GM19238 (cell line): Measurements from ENCODE around the gene PTPRN2.
"Not testable (repeated sequence)": the region's sequence is repeated elsewhere in the genome, so short reads cannot be mapped to it uniquely, and the experiment has no call there.

Source experiments
- DNase-seq: peaks from one replicate; pipeline ENCODE4 v3.0.0; 2011; ENCODE audit warnings: low spot score; ENCODE audit not compliant: insufficient read length

The PTPRN2 gene

DNA sequence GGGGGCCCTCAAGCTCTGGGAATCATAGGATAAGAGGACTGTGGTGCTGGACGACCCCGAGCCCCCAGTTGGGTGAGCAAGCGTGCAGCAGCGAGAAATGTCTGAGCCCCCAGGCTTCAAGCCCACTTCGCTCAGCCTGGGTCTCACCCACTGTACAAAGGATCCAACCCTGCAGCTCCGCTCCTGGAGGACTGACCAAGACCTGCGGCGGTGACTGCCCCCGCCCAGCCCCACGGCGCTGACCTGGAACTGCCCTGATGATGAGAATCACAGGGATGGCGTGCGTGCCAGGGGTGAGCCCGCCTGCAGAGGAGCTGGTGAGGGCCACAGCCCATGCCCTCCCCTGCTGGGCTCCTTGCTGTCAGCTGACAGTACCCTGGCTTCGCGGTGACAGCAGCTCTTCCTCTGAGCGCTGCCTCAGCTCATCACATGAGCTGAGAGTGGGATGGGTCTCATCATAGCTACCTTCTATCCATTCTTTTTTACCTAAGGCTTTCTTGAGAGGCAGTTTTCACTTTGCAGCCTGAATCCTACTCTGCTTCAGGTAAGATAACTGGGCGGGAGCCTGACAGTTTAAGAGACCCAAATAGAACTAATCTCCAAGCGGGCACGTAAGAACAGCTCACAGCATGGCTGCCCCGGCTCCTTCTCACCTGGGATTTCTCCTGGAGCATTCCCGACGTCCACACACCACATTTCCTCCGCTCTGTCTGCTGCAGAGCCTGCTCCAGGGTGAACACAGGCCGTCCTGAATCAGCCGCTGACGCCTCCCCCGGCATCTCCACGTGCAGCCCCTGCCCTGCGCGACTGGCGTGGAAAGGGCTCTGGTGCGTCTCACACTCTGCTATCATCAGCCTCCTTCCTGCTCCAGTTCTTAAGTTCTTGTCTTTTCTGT lies 329.9 kb downstream of the PTPRN2 start:
- no peak for DNase-seq

DNA sequence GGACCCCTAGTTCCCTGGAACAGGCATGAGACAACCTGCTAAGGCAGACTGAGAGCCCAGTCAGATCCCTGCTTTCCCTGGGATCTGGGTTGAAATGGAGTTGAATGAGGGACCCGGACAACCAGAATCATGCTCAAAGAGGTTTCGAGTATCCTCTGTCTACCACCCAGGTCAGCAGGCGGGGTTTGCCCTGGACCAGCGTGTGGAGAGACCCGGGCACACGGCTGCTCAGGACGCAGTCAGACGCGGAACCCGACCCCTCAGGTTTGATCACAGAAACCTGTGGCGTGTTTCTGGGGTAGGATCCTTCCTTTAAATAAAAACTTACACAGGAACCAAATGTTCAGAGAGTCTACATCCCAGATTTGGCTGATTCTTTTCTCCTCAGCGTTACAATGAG lies 330.6 kb downstream of the PTPRN2 start:
- no peak for DNase-seq

- DNase-seq = no peak
Measured at GRCh38 chr7:158256091-158256816, 331.4 kb downstream of the PTPRN2 start.

GRCh38 chr7:158255558-158255957 lies 332.1 kb downstream of the PTPRN2 start:
- no peak for DNase-seq

- DNase-seq = no peak
Measured at GRCh38 chr7:158255156-158255555, 332.5 kb downstream of the PTPRN2 start.

- not testable (repeated sequence) for DNase-seq
Measured at GRCh38 chr7:158253670-158254045, 334.0 kb downstream of the PTPRN2 start.

- DNase-seq = no peak
Measured at GRCh38 chr7:158252837-158253669, 334.6 kb downstream of the PTPRN2 start.

GRCh38 chr7:158252081-158252836 lies 335.4 kb downstream of the PTPRN2 start:
- DNase-seq = no peak

DNA sequence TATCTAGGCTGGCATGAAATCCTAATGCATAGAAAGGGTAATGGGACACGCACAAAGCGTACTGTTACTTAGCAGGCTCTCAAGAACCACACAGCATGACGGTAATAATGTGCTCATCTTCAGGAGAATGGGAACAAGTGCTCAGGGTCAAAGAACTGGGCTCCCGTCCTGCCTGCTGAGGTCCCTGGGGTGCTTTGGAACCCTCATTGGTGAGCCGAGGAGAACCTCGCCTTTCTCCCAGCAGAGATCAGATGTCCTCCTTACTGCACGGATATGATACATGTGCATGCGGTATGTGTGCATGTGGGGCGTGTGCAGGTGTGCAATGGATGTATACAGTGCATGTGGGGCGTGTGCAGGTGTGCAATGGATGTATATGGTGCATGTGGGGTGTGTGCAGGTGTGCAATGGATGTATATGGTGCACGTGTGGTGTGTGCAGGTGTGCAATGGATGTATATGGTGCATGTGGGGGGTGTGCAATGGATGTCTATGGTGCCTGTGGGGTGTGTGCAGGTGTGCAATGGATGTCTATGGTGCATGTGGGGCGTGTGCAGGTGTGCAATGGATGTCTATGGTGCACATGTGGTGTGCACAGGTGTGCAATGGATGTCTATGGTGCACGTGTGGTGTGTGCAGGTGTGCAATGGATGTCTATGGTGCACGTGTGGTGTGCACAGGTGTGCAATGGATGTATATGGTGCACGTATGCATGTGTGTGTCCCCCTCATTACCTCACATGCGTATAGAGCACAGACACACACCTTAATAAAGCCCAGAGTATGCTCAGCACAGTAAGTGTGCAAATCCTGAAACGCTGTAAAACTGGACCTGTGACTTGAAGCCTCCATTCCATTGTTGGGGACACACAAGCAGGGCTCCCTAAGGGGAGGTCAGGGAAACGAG lies 336.3 kb downstream of the PTPRN2 start:
- DNase-seq = no peak

GRCh38 chr7:158249692-158250091 lies 337.9 kb downstream of the PTPRN2 start:
- DNase-seq = no peak

- no peak for DNase-seq
Measured at GRCh38 chr7:158248816-158249215, 338.8 kb downstream of the PTPRN2 start.

- DNase-seq = no peak
Measured at GRCh38 chr7:158247758-158248487, 339.7 kb downstream of the PTPRN2 start.

- DNase-seq = no peak
Measured at GRCh38 chr7:158246960-158247673, 340.5 kb downstream of the PTPRN2 start.

DNA sequence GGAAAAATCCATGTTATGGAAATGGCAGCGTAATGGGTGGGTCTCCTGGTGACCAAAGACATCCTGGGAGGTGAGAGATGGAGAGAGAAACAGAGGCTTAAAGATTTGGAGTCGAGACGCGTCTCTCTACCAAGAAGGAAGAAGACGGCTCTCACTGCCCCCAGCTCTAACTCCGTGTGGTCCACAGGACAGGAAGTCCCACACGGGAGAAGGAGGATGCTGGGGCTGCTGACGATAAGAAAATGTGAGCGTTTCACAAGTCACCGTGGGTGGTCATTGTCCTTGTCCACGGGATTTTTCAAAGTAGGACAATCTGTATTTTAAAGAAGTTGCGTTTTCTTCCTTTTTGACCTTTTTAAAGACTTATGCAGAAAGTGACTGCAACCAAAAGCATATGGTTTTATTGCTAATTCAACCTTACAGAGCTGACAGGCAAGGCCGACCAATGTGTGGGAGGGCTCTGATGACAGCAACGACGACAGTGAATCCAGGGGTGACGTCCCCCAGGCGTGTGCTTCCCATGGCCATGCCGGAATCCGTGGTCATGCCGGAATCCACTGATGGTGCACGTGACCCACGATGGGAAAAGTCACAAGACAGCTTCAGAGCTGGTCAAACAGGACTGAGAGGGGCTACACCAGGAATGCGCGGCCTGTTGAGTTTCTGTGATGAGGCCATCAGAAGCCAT lies 341.2 kb downstream of the PTPRN2 start:
- DNase-seq = no peak

DNA sequence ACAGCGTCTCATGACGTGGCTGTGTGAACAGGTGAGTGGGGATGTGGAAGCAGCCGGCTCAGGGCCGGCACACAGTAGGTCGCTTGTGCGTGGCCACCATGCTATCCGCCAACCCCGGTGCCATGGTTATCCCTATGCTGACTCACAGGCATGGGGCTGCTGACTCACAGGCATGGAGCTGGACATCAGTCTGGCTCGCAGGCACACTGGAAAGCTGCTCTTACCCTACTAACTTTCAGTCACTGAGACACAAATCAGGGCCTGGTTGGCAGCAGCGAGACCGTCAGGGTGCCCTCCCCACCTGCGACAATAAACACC lies 341.9 kb downstream of the PTPRN2 start:
- no peak for DNase-seq

- no peak for DNase-seq
Measured at GRCh38 chr7:158244873-158245723, 342.5 kb downstream of the PTPRN2 start.

- no peak for DNase-seq
Measured at GRCh38 chr7:158244430-158244829, 343.2 kb downstream of the PTPRN2 start.
